ENCODE measurements around the gene ZNF787.
A peak's percentile ranks its signal among the peaks of the same experiment; 100 is the strongest.

ZNF787 gene

GRCh38 chr19:56138069-56138468 is 17.0 kb upstream of the ZNF787 start:
- H3K27ac ChIP-seq, result peak overlapping the region; percentile 89
- H3K9me3 ChIP-seq, result no peaks in the 10 kb centered on the region
- peak overlapping the region; percentile 69 to 84 for H3K4me3 ChIP-seq (ENCODE audit: low read depth in 1 of 2, low read length in 1 of 2)
- H3K36me3 ChIP-seq, result no peaks in the 10 kb centered on the region
- TF ChIP-seq CTCF (IDR thresholded peaks at IDR 0.05), result no peak
- H3K27me3 ChIP-seq, result no peaks in the 10 kb centered on the region
- peaks cover 75 to 76% of the 10 kb centered on the region in 2 experiments for H3K4me1 ChIP-seq (ENCODE audit: control insufficient read depth in 1 of 2, insufficient read depth in 1 of 2, low read depth in 1 of 2, low read length in 1 of 2)

DNA sequence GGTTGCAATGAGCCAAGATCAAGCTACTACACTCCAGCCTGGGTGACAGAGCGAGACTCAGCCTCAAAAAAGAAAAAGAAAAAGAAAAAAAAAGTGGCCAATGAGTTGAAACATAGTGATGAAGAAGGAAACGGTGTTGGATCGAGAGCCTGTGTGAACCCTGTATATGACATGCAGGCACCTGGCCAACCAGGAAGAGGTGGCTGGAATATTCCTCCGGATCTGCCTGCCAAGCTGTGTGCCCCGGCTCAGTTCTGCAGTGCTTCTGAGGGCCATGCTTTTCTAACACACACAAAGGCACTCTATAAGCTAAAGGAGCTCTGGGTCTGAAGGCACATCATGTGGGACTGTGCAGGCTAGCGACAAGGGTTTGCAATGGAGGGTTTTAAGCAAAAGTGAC is 16.3 kb upstream of the ZNF787 start:
- H3K27me3 ChIP-seq, result no peaks in the 10 kb centered on the region
- TF ChIP-seq CTCF (IDR thresholded peaks at IDR 0.05), result no peak
- no peaks in the 10 kb centered on the region for H3K9me3 ChIP-seq
- H3K27ac ChIP-seq, result peak overlapping the region; percentile 89
- peak overlapping the region; percentile 69 to 84 for H3K4me3 ChIP-seq (ENCODE audit: low read depth in 1 of 2, low read length in 1 of 2)
- H3K36me3 ChIP-seq, result no peaks in the 10 kb centered on the region
- H3K4me1 ChIP-seq (ENCODE audit: control insufficient read depth in 1 of 2, insufficient read depth in 1 of 2, low read depth in 1 of 2, low read length in 1 of 2), result peaks cover 81% of the 10 kb centered on the region in 2 experiments

GRCh38 chr19:56136362-56136761 is 15.3 kb upstream of the ZNF787 start:
- H3K9me3 ChIP-seq, result no peaks in the 10 kb centered on the region
- peaks cover 87 to 92% of the 10 kb centered on the region in 2 experiments for H3K4me1 ChIP-seq (ENCODE audit: control insufficient read depth in 1 of 2, insufficient read depth in 1 of 2, low read depth in 1 of 2, low read length in 1 of 2)
- no peak overlapping the region for H3K4me3 ChIP-seq (ENCODE audit: low read depth in 1 of 2, low read length in 1 of 2)
- H3K36me3 ChIP-seq, result no peaks in the 10 kb centered on the region
- no peak for TF ChIP-seq CTCF (IDR thresholded peaks at IDR 0.05)
- no peaks in the 10 kb centered on the region for H3K27me3 ChIP-seq
- peak overlapping the region; percentile 89 for H3K27ac ChIP-seq

- Histone ChIP-seq H3K27ac (peak overlapping the region; percentile 74), H3K36me3 (no peaks in the 10 kb centered on the region), H3K4me3 (ENCODE audit: low read depth in 1 of 2, low read length in 1 of 2) (no peak overlapping the region), H3K9me3 (no peaks in the 10 kb centered on the region), H3K4me1 (ENCODE audit: control insufficient read depth in 1 of 2, insufficient read depth in 1 of 2, low read depth in 1 of 2, low read length in 1 of 2) (peaks cover 92 to 98% of the 10 kb centered on the region in 2 experiments), H3K27me3 (no peaks in the 10 kb centered on the region)
- TF ChIP-seq CTCF (IDR thresholded peaks at IDR 0.05), result no peak
Observed at GRCh38 chr19:56134654-56134921, 13.5 kb upstream of the ZNF787 start.

DNA sequence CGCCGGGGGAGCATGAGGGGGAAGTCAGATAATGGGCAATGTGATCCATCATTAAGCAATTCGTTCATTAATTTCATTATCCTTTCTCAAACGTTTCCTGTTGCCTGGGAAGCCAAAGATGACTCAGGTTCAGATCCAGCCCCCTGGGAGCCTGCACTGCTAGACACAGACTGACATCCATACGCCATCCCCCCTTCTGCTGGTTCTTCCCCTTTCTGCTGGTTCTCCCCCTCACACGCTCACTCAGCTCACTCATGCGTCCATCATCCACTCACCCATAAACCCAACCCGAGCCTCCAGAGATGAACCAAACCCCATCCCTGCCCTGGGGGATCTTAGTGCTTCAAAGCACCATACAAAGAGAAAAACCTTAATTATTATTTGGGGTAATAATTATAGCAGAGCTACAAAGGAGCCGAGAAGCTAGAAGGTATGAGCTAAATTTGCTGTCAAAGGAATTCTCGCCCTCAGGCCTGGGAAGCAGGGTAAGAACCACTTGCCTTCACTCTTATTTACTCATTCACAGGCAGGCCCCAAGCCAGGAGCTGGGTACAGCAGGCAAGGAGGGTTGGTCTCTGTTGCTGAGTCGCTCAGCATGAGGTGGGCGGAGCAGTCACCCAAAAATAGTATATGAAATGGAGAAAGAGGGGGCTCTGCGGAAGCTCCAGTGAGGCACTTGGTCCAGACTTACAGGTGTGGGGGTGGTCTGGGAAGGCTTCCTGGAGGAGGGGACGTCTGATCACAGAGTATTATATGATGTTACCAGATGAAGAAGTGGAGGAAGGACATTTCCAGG is 13.0 kb upstream of the ZNF787 start:
- no peaks in the 10 kb centered on the region for H3K27me3 ChIP-seq
- H3K27ac ChIP-seq, result peak overlapping the region; percentile 74
- no peak for TF ChIP-seq CTCF (IDR thresholded peaks at IDR 0.05)
- no peaks in the 10 kb centered on the region for H3K36me3 ChIP-seq
- no peak overlapping the region for H3K4me3 ChIP-seq (ENCODE audit: low read depth in 1 of 2, low read length in 1 of 2)
- peaks cover 86 to 92% of the 10 kb centered on the region in 2 experiments for H3K4me1 ChIP-seq (ENCODE audit: control insufficient read depth in 1 of 2, insufficient read depth in 1 of 2, low read depth in 1 of 2, low read length in 1 of 2)
- no peaks in the 10 kb centered on the region for H3K9me3 ChIP-seq

Data from neutrophil (primary cell).